ENCODE measurements around the gene CD47.

The CD47 gene

DNA sequence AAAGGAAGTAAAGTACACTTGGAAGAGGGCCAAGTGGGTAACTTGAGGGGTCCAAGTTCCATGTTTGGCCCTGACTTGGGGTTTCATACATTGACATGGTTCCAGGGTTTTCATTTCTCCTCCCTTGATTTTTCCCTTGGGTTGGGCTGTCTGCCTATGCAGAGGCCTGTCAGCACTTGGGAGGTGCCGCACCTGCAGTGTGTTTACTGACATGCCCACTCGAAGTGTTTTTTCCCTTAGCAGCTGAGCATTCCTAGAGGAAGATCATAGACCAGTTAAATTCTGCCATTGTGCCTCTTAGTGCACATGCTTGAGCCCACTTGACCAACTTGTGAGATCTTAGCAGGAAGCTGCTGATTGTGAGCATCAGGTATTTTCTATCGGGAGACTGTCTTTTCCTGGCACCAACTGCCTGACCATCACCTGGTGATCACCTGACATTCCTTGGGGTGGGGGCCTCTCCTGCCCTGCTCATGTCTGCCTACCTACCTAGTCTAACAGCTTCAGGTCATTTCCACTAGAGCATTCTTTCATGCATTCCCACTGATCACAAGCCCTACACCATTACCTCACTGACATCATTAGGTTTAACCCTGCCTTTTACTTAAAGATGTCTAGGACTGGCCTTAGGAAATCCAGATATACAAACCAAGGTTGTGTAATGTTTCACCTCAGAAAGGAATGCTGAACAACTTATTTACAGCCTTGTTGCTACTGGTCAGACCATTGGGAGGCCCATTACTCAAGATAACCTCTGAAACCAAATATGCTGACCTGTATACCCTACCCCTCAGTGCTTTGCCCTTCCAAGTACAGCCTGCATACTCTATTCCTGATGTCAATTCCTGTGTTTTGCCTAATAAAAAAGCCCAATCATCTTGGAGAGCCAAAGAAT lies 68.3 kb downstream of the CD47 start:
- Histone ChIP-seq H2AFZ (ENCODE audit: low read length) (no peak overlapping the region), H2BK12ac (ENCODE audit: low read length) (no peak overlapping the region), H3K9ac (ENCODE audit: low read depth, low read length, poor library complexity) (no peak overlapping the region), H4K91ac (ENCODE audit: low read depth, low read length, poor library complexity) (no peak overlapping the region), H3K4me2 (ENCODE audit: insufficient read depth, low read length, poor library complexity, severe bottlenecking) (no peak overlapping the region), H3K9me3 (replicated peaks in 1 of 2; ENCODE audit: control insufficient read depth in 2 of 2, insufficient read depth in 1 of 2, low read depth in 1 of 2, low read length in 2 of 2) (peaks cover 2 to 10% of the 10 kb centered on the region in 2 donors), H3K23ac (ENCODE audit: low read depth, low read length, poor library complexity) (no peak overlapping the region), H3K36me3 (replicated peaks in 1 of 2; ENCODE audit: control insufficient read depth in 2 of 2, insufficient read depth in 2 of 2, low read length in 2 of 2) (no peaks in the 10 kb centered on the region), H3K4me1 (ENCODE audit: control insufficient read depth in 2 of 2, insufficient read depth in 1 of 2, low read depth in 1 of 2, low read length in 2 of 2) (peaks cover 0 to 2% of the 10 kb centered on the region in 2 donors), H4K8ac (ENCODE audit: low read depth, low read length) (no peak overlapping the region), H3K14ac (ENCODE audit: low read length) (no peak overlapping the region), H3K79me1 (ENCODE audit: low read depth, low read length) (no peaks in the 10 kb centered on the region), H2AK5ac (ENCODE audit: low read depth, low read length) (no peak overlapping the region), H3K27ac (replicated peaks; ENCODE audit: low read length) (no peak overlapping the region), H3K4me3 (ENCODE audit: low read length in 2 of 2) (no peak overlapping the region), H2BK15ac (ENCODE audit: low read length) (no peak overlapping the region), H3K18ac (ENCODE audit: low read length) (no peak overlapping the region), H3K4ac (ENCODE audit: low read length) (no peak overlapping the region), H2BK120ac (ENCODE audit: low read depth, low read length) (no peak overlapping the region), H2BK5ac (ENCODE audit: low read length) (no peak overlapping the region), H3K27me3 (ENCODE audit: control insufficient read depth in 3 of 3, insufficient read depth in 3 of 3, low read depth in 1 of 3, low read length in 3 of 3) (peaks cover 0 to 14% (median 0%) of the 10 kb centered on the region in 3 experiments)
- DNase-seq (ENCODE audit: low spot score) = no peak
- no CpG with 5 or more reads among the region's 3 CpGs for WGBS, 2 donors (ENCODE audit: extremely low coverage in 2 of 2, insufficient read length in 2 of 2, insufficient replicate concordance in 1 of 2)

DNA sequence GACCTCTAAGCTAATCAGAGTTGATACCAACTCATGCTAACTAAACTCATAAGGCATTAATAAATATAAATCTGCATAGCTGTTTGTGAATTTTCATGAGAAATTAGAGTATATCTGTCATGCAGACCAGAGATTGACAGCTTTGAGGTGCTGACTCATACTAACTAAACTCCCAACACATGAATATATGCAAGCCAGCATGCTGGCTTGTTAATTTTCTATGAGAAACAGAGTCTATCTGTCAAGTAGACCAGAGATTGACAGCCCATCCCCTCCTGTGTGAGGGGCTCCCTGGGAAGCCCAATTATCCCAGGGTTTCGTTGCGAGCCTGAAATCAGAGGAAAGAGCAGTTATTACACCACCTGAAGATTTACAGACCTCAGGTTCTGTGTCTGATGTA lies 69.3 kb downstream of the CD47 start:
- Histone ChIP-seq H3K27ac (replicated peaks; ENCODE audit: low read length) (no peak overlapping the region), H3K9me3 (replicated peaks in 1 of 2; ENCODE audit: control insufficient read depth in 2 of 2, insufficient read depth in 1 of 2, low read depth in 1 of 2, low read length in 2 of 2) (peaks cover 2 to 7% of the 10 kb centered on the region in 2 donors), H2BK12ac (ENCODE audit: low read length) (no peak overlapping the region), H2AK5ac (ENCODE audit: low read depth, low read length) (no peak overlapping the region), H3K36me3 (replicated peaks in 1 of 2; ENCODE audit: control insufficient read depth in 2 of 2, insufficient read depth in 2 of 2, low read length in 2 of 2) (no peaks in the 10 kb centered on the region), H3K14ac (ENCODE audit: low read length) (no peak overlapping the region), H3K23ac (ENCODE audit: low read depth, low read length, poor library complexity) (no peak overlapping the region), H3K4me2 (ENCODE audit: insufficient read depth, low read length, poor library complexity, severe bottlenecking) (no peak overlapping the region), H2BK15ac (ENCODE audit: low read length) (no peak overlapping the region), H2BK5ac (ENCODE audit: low read length) (no peak overlapping the region), H3K4me1 (ENCODE audit: control insufficient read depth in 2 of 2, insufficient read depth in 1 of 2, low read depth in 1 of 2, low read length in 2 of 2) (peaks cover 0 to 2% of the 10 kb centered on the region in 2 donors), H4K8ac (ENCODE audit: low read depth, low read length) (no peak overlapping the region), H3K4ac (ENCODE audit: low read length) (no peak overlapping the region), H3K79me1 (ENCODE audit: low read depth, low read length) (no peaks in the 10 kb centered on the region), H3K27me3 (ENCODE audit: control insufficient read depth in 3 of 3, insufficient read depth in 3 of 3, low read depth in 1 of 3, low read length in 3 of 3) (peaks cover 0 to 17% (median 0%) of the 10 kb centered on the region in 3 experiments), H3K9ac (ENCODE audit: low read depth, low read length, poor library complexity) (no peak overlapping the region), H3K18ac (ENCODE audit: low read length) (no peak overlapping the region), H4K91ac (ENCODE audit: low read depth, low read length, poor library complexity) (no peak overlapping the region), H3K4me3 (ENCODE audit: low read length in 2 of 2) (no peak overlapping the region), H2BK120ac (ENCODE audit: low read depth, low read length) (no peak overlapping the region), H2AFZ (ENCODE audit: low read length) (no peak overlapping the region)
- DNase-seq (ENCODE audit: low spot score) = no peak
- no CpG with 5 or more reads among the region's 2 CpGs for WGBS, 2 donors (ENCODE audit: extremely low coverage in 2 of 2, insufficient read length in 2 of 2, insufficient replicate concordance in 1 of 2)

DNA sequence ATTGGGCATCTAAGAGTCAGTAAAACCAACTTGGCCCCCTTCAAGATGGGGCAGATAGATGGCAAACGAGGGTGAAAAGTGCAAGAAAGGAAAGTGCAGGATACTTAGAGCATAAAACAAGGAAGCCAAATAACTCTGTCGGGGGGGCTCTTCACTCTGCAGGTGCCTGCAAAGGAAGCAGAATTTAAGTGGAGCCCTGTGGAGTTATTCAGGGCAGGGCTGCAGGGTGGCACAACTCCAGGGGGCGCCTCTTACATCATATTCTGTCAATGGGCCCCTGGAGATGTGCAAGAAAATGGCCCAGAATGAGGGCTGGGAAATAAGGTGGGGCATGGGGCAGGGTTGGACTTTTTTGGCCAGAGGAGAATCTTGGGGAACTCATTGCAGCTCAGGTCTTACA lies 69.7 kb downstream of the CD47 start:
- H2BK12ac ChIP-seq (ENCODE audit: low read length) = no peak overlapping the region
- H3K36me3 ChIP-seq (replicated peaks in 1 of 2; ENCODE audit: control insufficient read depth in 2 of 2, insufficient read depth in 2 of 2, low read length in 2 of 2) = no peaks in the 10 kb centered on the region
- no peak overlapping the region for H2AFZ ChIP-seq (ENCODE audit: low read length)
- no peak overlapping the region for H3K18ac ChIP-seq (ENCODE audit: low read length)
- H3K9ac ChIP-seq (ENCODE audit: low read depth, low read length, poor library complexity) = no peak overlapping the region
- no peak overlapping the region for H3K4ac ChIP-seq (ENCODE audit: low read length)
- peaks cover 2 to 7% of the 10 kb centered on the region in 2 donors for H3K9me3 ChIP-seq (replicated peaks in 1 of 2; ENCODE audit: control insufficient read depth in 2 of 2, insufficient read depth in 1 of 2, low read depth in 1 of 2, low read length in 2 of 2)
- H3K14ac ChIP-seq (ENCODE audit: low read length) = no peak overlapping the region
- no peak overlapping the region for H3K4me2 ChIP-seq (ENCODE audit: insufficient read depth, low read length, poor library complexity, severe bottlenecking)
- H3K79me1 ChIP-seq (ENCODE audit: low read depth, low read length) = no peaks in the 10 kb centered on the region
- no peak overlapping the region for H2BK120ac ChIP-seq (ENCODE audit: low read depth, low read length)
- H2BK15ac ChIP-seq (ENCODE audit: low read length) = no peak overlapping the region
- peaks cover 0 to 20% (median 0%) of the 10 kb centered on the region in 3 experiments for H3K27me3 ChIP-seq (ENCODE audit: control insufficient read depth in 3 of 3, insufficient read depth in 3 of 3, low read depth in 1 of 3, low read length in 3 of 3)
- H3K27ac ChIP-seq (replicated peaks; ENCODE audit: low read length) = no peak overlapping the region
- no peak overlapping the region for H2BK5ac ChIP-seq (ENCODE audit: low read length)
- no peak overlapping the region for H2AK5ac ChIP-seq (ENCODE audit: low read depth, low read length)
- no peak overlapping the region for H3K23ac ChIP-seq (ENCODE audit: low read depth, low read length, poor library complexity)
- H4K91ac ChIP-seq (ENCODE audit: low read depth, low read length, poor library complexity) = no peak overlapping the region
- peaks cover 0 to 2% of the 10 kb centered on the region in 2 donors for H3K4me1 ChIP-seq (ENCODE audit: control insufficient read depth in 2 of 2, insufficient read depth in 1 of 2, low read depth in 1 of 2, low read length in 2 of 2)
- WGBS, 2 donors (ENCODE audit: extremely low coverage in 2 of 2, insufficient read length in 2 of 2, insufficient replicate concordance in 1 of 2) = no CpG with 5 or more reads among the region's 3 CpGs
- no peak overlapping the region for H4K8ac ChIP-seq (ENCODE audit: low read depth, low read length)
- H3K4me3 ChIP-seq (ENCODE audit: low read length in 2 of 2) = no peak overlapping the region
- no peak for DNase-seq (ENCODE audit: low spot score)

DNA sequence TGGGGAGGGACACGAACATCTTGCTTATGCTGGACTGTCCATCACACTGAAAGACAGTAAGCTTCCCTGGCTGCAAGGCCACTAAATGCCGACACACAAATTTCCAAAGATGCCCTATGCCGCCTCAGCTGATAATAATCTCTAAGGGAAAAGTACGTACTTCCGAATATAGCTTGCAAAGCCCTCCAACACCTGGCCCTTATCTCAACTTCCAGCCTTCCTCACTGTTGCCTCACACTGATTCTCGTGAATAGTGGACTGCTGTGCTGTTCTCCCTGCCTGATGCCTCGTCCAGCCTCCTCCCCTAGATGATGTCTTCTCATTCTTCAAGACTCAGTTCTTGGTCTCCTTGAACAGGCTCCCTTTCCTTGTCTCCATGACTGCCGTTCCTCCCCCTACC lies 72.3 kb downstream of the CD47 start:
- Histone ChIP-seq H3K23ac (ENCODE audit: low read depth, low read length, poor library complexity) (no peak overlapping the region), H3K27ac (replicated peaks; ENCODE audit: low read length) (no peak overlapping the region), H3K36me3 (replicated peaks in 1 of 2; ENCODE audit: control insufficient read depth in 2 of 2, insufficient read depth in 2 of 2, low read length in 2 of 2) (no peaks in the 10 kb centered on the region), H3K79me1 (ENCODE audit: low read depth, low read length) (no peaks in the 10 kb centered on the region), H2AFZ (ENCODE audit: low read length) (no peak overlapping the region), H3K9me3 (replicated peaks in 1 of 2; ENCODE audit: control insufficient read depth in 2 of 2, insufficient read depth in 1 of 2, low read depth in 1 of 2, low read length in 2 of 2) (peaks cover 0 to 4% of the 10 kb centered on the region in 2 donors), H4K8ac (ENCODE audit: low read depth, low read length) (no peak overlapping the region), H3K14ac (ENCODE audit: low read length) (no peak overlapping the region), H4K91ac (ENCODE audit: low read depth, low read length, poor library complexity) (no peak overlapping the region), H3K4me3 (ENCODE audit: low read length in 2 of 2) (no peak overlapping the region), H2BK12ac (ENCODE audit: low read length) (no peak overlapping the region), H2BK15ac (ENCODE audit: low read length) (no peak overlapping the region), H3K18ac (ENCODE audit: low read length) (no peak overlapping the region), H2BK120ac (ENCODE audit: low read depth, low read length) (no peak overlapping the region), H2BK5ac (ENCODE audit: low read length) (no peak overlapping the region), H3K4me1 (ENCODE audit: control insufficient read depth in 2 of 2, insufficient read depth in 1 of 2, low read depth in 1 of 2, low read length in 2 of 2) (peaks cover 0 to 2% of the 10 kb centered on the region in 2 donors), H3K4ac (ENCODE audit: low read length) (no peak overlapping the region), H3K4me2 (ENCODE audit: insufficient read depth, low read length, poor library complexity, severe bottlenecking) (no peak overlapping the region), H3K9ac (ENCODE audit: low read depth, low read length, poor library complexity) (no peak overlapping the region), H2AK5ac (ENCODE audit: low read depth, low read length) (no peak overlapping the region), H3K27me3 (ENCODE audit: control insufficient read depth in 3 of 3, insufficient read depth in 3 of 3, low read depth in 1 of 3, low read length in 3 of 3) (peaks cover 0 to 23% (median 0%) of the 10 kb centered on the region in 3 experiments)
- DNase-seq (ENCODE audit: low spot score) = no peak
- WGBS, 2 donors (ENCODE audit: extremely low coverage in 2 of 2, insufficient read length in 2 of 2, insufficient replicate concordance in 1 of 2) = no CpG with 5 or more reads among the region's 8 CpGs
